Spleen (tissue), 7 donors: ENCODE results near the gene CPT1A.

Source experiments
- POLR2A ChIP-seq, 3 donors: fragments of 450-650 bp; IDR thresholded peaks; one replicate each; pipeline ENCODE4 v1.5.1; 2017; ENCODE audit warnings: antibody characterized with exemption in 3 of 3, mild to moderate bottlenecking in 1 of 3
- POLR2AphosphoS5 ChIP-seq, 3 donors: sonication (generic); formaldehyde crosslinking; IDR thresholded peaks; one replicate each; pipeline ENCODE4 v1.5.1; 2017; ENCODE audit warnings: antibody characterized with exemption in 3 of 3
- TF ChIP-seq, protein P1 (sequence below), 11 experiments: fragments of 200-600 bp in 7 of 11; fragments of 450-650 bp in 4 of 11; sonication (generic) in 4 of 11; IDR thresholded peaks in 8 of 11; conservative IDR thresholded peaks in 3 of 11; 1 replicate in 7 of 11; 2 replicates in 4 of 11; pipeline versions ENCODE4 v1.4.0 to v1.8.0; 2016 to 2021; ENCODE audit warnings: antibody characterized with exemption in 11 of 11, inconsistent platforms in 4 of 11, mild to moderate bottlenecking in 1 of 11
- donor health status: DM: no; HTN: no; CAD: no; lungs with moderate emphysema.
- donor health status: DM: no; HTN: no; CAD: no.
- donor health status: DM: no; HTN: no; CAD: no.

DNA sequence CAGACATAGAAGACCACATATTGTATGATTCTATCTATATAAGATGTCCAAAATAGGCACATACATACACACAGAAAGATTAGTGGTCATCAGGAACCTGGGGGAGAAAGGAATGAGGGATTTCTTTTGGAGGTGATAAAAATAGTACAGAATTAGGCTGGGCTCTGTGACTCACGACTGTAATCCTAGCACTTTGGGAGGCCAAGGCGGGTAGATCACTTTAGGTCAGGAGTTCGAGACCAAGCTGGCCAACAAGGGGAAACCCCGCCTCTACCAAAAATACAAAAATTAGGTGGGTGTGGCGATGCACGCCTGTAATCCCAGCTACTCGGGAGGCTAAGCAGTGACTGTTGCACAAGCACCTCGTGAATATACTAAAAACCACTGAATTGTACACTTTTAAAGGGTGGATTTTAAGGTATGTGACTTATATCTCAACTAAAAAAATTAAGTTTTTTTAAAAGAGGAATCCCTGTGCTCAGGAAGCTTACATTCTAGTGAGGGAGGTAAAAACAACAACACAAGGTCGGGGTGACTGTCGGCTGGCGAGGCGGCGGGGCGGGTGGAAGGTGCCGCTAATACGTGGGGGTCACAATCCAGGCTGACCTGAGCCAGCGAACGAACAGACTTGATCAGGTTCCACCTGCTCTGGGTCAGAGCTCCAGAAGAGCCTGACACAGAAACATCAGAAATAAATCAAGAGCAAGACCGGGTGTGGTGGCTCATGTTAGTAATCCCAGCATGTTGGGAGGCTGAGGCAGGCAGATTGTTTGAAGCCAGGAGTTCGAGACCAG lies 65.1 kb downstream of the CPT1A start:
- TF ChIP-seq, protein P1, sequence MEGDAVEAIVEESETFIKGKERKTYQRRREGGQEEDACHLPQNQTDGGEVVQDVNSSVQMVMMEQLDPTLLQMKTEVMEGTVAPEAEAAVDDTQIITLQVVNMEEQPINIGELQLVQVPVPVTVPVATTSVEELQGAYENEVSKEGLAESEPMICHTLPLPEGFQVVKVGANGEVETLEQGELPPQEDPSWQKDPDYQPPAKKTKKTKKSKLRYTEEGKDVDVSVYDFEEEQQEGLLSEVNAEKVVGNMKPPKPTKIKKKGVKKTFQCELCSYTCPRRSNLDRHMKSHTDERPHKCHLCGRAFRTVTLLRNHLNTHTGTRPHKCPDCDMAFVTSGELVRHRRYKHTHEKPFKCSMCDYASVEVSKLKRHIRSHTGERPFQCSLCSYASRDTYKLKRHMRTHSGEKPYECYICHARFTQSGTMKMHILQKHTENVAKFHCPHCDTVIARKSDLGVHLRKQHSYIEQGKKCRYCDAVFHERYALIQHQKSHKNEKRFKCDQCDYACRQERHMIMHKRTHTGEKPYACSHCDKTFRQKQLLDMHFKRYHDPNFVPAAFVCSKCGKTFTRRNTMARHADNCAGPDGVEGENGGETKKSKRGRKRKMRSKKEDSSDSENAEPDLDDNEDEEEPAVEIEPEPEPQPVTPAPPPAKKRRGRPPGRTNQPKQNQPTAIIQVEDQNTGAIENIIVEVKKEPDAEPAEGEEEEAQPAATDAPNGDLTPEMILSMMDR (IDR thresholded peaks at IDR 0.05 in 8 of 11, conservative IDR thresholded peaks at IDR 0.05 in 3 of 11), result no peak
- TF ChIP-seq POLR2AphosphoS5 (IDR thresholded peaks at IDR 0.05) (no peak), POLR2A (IDR thresholded peaks at IDR 0.05) (no peak)
